ENCODE data around the gene PJA2.
A peak's percentile ranks its signal among the peaks of the same experiment; 100 is the strongest.

PJA2 gene

DNA sequence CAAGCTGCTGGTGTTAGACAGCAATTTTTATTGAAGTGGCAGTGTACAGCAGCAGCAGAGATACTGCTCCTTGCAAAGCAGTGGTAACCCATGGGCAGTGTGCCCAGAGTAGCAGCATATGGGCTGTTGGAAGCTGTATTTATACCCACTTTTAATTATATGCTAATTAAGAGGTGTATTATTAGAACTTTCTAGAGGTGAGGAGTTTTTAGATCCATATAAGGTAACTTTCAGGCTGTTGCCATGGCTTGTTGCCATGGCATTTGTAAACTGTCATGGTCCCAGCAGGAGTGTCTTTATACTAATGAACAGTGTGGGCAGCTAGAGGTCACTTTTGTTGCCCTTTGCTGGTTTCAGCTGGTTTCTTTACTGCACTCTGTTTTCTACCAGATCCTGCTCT lies 3.7 kb upstream of the PJA2 start:
- no peak overlapping the region for H3K4me3 Mint-ChIP-seq

DNA sequence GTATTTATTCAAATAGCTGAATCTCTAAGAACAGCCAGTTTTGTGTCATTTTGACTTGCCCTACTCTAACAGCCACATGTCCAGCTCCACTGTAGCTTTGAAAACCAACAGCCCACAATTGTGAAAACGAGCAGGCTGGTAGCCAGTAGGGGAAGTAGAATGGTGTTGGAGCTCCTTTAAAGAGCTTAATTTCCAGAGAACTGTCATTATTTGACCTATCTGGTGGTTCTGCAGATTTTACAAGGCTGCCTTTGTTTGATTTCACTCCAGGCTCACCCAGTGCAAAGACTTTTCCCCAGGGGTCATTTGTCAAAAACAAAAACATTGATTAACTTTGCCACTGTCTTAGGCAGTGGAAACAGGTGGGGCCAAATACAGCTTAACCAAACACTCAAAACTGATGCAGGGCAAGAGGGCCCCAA lies 3.2 kb upstream of the PJA2 start:
- ATAC-seq = no peak
- peaks cover 10% of the 10 kb centered on the region for H3K36me3 Mint-ChIP-seq
- H3K4me1 Mint-ChIP-seq = peaks cover 8% of the 10 kb centered on the region
- no peak overlapping the region for H3K27ac Mint-ChIP-seq
- no peaks in the 10 kb centered on the region for H3K27me3 Mint-ChIP-seq
- peaks cover 7% of the 10 kb centered on the region for H3K9me3 Mint-ChIP-seq
- H3K4me3 Mint-ChIP-seq = no peak overlapping the region

More for the DNA sequence above, 3.7 kb upstream of the PJA2 start:
- peaks cover 7% of the 10 kb centered on the region for H3K9me3 Mint-ChIP-seq
- H3K36me3 Mint-ChIP-seq = peaks cover 10% of the 10 kb centered on the region
- no peaks in the 10 kb centered on the region for H3K27me3 Mint-ChIP-seq
- H3K4me1 Mint-ChIP-seq = peaks cover 7% of the 10 kb centered on the region
- H3K27ac Mint-ChIP-seq = peak overlapping the region; percentile 4
- ATAC-seq = no peak

DNA sequence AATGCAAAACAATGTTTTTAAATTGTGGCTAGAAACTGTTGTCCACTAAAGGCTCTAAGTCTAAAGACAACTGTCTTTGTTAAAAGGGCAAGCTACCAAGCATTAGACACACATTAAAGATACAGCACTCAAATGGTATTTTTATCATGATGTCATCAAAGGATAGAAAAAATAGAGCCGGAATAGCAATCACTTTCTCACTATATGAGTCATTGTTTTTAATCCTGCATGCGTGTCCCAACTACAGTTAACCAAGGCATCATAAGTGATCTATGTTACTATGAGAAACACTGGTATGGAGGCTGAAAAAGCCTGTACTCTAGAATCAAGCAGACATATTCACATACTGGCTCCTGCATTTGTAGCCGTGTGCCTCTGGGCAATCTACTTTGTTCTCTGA lies 1.9 kb upstream of the PJA2 start:
- Mint-ChIP-seq H3K4me1 (peaks cover 19% of the 10 kb centered on the region), H3K4me3 (no peak overlapping the region), H3K36me3 (peaks cover 10% of the 10 kb centered on the region), H3K27ac (no peak overlapping the region), H3K27me3 (no peaks in the 10 kb centered on the region), H3K9me3 (peaks cover 7% of the 10 kb centered on the region)
- ATAC-seq = no peak

DNA sequence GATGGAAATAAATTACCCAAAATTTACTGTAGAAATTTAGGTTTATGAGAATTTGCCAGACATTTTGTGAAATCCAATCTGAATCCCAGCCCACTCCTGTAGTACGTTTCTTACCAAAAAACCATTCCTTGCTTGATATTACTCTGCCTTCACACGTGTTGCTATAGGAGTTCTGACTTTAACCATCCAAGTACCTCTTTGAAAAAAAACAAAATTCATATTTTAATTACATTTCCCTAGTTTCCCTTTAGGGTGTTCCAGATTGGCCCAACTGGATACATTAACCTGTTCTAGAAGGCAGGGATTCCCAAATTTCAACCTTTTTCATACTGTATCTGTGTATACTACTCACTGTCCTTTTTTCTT lies 1.4 kb upstream of the PJA2 start:
- peak overlapping the region; percentile 98 for H3K27ac Mint-ChIP-seq
- no peak for ATAC-seq
- peaks cover 10% of the 10 kb centered on the region for H3K36me3 Mint-ChIP-seq
- H3K9me3 Mint-ChIP-seq = peaks cover 7% of the 10 kb centered on the region
- H3K4me3 Mint-ChIP-seq = peak overlapping the region; percentile 95
- no peaks in the 10 kb centered on the region for H3K27me3 Mint-ChIP-seq
- H3K4me1 Mint-ChIP-seq = peaks cover 24% of the 10 kb centered on the region

DNA sequence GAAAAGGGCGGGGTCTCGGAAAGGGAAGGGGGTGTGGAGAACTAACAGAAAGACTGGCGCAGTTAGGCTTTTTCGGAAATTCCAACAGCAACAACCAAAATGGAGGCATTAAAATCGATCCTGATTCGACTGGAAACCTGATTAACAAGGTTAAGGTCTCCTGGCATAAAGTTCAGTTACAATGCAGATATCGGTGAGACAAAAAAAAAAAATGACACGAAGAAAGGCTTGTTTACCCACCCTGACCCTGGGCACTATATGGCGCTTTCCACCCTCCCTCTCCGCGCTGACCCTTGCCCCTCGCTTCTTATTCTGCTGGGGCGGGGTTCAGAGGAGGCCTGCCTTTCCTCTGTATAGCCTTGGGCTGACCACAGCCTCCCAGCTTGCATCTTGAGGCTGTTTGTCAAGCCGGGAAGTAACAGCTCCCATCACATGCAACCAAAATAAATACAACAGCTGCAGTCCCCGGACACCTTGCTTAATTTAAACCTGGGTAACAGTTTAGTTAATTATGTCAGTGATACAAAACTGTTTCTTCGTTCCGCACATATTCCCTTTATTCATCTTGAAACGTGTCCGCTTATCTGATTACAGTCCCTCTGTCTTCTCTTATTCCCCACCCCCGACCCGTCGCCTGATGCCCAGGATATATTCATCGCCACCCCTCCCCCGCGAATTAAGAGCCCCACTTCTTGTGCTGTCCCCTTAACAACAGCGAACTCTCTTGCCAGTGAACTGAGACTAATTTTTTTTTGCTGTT lies 795 bp upstream of the PJA2 start:
- Mint-ChIP-seq H3K27ac (peak overlapping the region; percentile 98), H3K4me3 (peak overlapping the region; percentile 95), H3K9me3 (peaks cover 7% of the 10 kb centered on the region), H3K27me3 (no peaks in the 10 kb centered on the region), H3K36me3 (peaks cover 10% of the 10 kb centered on the region), H3K4me1 (peaks cover 30% of the 10 kb centered on the region)
- peak; percentile 17 for ATAC-seq

DNA sequence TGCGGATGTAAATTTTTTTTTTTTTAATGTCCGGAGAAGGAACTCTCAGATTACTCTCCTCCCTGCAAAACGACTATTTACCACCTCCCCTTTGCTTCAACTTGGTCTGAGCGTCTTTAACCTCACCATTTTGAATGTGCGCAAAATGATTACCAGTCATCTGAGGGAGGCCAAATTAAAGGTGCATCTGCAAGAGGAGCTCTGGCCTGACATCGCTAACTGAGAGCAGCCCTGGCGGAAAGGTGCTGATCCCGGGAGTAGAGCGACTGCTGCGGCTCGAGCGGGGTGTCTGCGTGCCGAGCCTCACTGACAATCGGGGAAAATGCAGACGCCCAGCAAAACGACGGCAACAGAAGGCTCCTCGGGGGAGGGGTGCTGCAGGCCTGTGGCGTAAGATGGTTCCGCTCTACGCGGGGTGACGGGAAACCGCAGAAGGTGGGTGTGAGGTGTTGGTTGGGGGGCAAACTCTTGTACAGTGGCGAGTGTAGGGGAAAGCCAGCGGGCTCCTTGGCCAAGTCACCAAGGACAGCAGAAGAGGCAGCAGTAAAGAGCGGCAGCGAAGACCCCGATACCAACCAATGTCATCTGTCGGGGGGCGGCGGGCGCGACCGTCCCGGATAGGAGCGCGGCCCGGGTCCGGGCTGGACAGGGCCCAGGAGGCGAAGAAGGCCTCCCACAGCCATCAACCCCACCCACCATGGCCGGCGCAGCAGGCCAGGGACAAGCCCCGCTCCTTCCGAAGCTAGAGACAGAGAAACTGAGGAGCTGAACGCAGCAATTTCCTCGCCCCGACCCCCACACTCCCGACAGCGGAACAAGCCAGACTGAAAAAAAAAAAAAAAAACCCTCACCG lies 557 bp downstream of the PJA2 start:
- ATAC-seq = peak; percentile 71
- peaks cover 4% of the 10 kb centered on the region for H3K9me3 Mint-ChIP-seq
- peaks cover 6% of the 10 kb centered on the region for H3K36me3 Mint-ChIP-seq
- H3K4me3 Mint-ChIP-seq = peak overlapping the region; percentile 95
- no peaks in the 10 kb centered on the region for H3K27me3 Mint-ChIP-seq
- H3K27ac Mint-ChIP-seq = peak overlapping the region; percentile 98
- H3K4me1 Mint-ChIP-seq = peaks cover 33% of the 10 kb centered on the region

DNA sequence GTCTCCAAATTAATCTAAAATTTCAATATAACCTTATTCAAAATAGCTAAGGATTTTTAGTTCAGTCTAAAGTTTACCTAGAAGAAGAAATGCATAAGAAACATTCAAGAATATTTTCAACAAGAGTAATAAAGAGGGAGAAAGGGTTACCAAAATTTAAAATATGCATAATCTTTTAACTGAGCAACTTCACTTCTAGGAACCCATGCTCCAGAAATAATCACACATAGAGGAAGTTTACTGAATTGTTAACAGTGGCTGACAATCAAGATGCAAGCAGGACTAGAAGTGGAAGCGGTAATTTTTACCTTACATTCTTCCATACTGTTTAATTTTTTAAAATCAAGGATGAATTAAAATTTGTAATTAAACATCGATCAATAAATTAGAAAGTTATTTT lies 1.9 kb downstream of the PJA2 start:
- Mint-ChIP-seq H3K27ac (peak overlapping the region; percentile 98), H3K4me1 (peaks cover 42% of the 10 kb centered on the region), H3K4me3 (peak overlapping the region; percentile 95), H3K9me3 (no peaks in the 10 kb centered on the region), H3K27me3 (no peaks in the 10 kb centered on the region), H3K36me3 (peaks cover 11% of the 10 kb centered on the region)
- ATAC-seq = no peak

DNA sequence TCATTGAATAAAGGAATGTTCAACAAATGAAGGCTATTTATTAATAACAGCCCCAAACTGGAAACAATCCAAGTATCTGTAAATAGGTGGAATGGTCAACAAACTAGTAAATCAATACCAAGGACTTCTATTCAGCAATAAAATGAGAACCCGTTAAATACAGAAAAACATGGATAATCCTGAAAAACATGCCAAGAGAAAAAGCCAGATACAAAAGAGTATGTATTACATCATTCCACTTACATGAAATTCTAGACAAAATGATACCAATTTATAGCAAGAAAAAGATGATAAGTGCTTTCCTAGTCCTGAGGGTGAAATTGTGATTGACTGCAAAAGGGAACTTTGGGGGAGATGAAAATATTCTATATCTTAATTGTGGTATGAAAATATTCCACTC lies 3.1 kb downstream of the PJA2 start:
- H3K4me3 Mint-ChIP-seq = no peak overlapping the region
- peaks cover 54% of the 10 kb centered on the region for H3K4me1 Mint-ChIP-seq
- no peak for ATAC-seq
- no peaks in the 10 kb centered on the region for H3K9me3 Mint-ChIP-seq
- H3K36me3 Mint-ChIP-seq = peaks cover 15% of the 10 kb centered on the region
- H3K27me3 Mint-ChIP-seq = no peaks in the 10 kb centered on the region
- no peak overlapping the region for H3K27ac Mint-ChIP-seq

DNA sequence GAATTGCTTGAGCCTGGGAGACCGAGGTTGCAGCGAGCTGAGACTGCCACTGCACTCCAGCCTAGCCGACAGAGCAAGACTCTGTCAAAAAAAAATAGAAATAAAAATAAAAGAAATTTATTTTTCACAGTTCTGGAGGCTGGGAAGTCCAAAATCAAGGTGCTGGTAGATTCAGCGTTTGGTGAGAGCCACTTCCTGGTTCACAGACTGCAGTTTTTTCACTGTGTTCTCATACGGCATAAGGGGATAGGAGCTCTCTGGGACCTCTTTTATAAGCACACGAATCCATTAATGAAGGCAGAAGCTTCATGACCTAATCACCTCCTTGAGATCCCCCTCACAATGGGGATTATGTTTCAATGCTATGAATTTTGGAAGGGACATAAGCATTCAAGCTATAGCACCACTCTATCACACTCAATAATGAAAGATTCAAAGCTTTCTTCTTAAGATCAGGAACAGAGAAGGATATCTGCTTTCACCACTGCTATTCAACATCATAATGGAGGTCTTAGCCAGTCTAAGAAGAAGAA lies 5.3 kb downstream of the PJA2 start:
- Mint-ChIP-seq H3K4me3 (no peak overlapping the region), H3K27me3 (no peaks in the 10 kb centered on the region), H3K9me3 (no peaks in the 10 kb centered on the region), H3K4me1 (peaks cover 65% of the 10 kb centered on the region), H3K36me3 (peaks cover 21% of the 10 kb centered on the region), H3K27ac (no peak overlapping the region)
- ATAC-seq = no peak

DNA sequence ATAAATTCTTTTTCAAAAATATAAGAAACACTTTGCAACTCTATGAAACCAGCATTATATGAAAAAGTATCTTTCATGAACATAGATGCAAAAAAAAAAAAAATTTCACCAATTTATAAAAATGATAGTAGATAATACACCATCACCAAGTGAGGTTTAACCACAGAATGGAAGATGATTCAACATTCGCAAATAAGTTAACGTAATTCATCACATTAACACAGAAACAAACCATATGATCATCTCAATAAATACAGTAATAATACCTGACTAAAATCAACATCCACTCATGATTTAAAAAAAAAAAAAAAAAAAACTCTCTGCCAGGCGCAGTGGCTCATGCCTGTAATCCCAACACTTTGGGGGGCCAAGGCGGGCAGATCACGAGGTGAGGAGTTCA lies 6.3 kb downstream of the PJA2 start:
- peaks cover 72% of the 10 kb centered on the region for H3K4me1 Mint-ChIP-seq
- H3K4me3 Mint-ChIP-seq = no peak overlapping the region
- peaks cover 25% of the 10 kb centered on the region for H3K36me3 Mint-ChIP-seq
- no peaks in the 10 kb centered on the region for H3K27me3 Mint-ChIP-seq
- ATAC-seq = no peak
- H3K9me3 Mint-ChIP-seq = no peaks in the 10 kb centered on the region
- H3K27ac Mint-ChIP-seq = no peak overlapping the region

DNA sequence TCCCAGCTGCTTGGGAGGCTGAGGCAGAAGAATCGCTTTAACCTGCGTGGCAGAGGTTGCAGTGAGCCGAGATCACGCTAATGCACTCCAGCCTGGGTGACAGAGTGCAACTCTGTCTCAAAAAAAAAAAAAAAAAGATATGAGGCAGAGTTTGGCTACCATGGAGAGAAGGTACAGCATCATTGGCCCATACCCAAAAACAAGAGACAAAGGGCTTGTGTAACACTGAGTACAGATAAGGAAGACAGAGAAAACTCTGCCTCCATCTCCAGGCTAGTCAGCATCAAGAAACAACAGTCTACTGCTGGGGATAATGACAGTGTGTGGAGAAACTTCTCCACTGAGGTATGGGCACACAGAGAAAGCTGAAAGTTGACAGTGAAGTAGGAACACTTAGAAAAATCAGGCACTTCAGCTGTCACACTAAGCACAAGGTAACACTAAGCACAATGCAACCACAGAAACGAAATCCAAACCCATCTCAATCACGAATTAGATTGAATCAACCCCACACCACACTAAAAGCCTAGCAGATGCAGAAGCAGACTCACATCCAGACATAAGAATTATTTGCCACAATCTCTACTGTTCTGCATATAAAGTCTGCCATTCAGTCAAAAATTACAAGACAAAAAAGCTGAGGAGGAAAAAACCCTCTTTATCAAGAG lies 10.5 kb downstream of the PJA2 start:
- no peak overlapping the region for H3K27ac Mint-ChIP-seq
- ATAC-seq = no peak
- no peaks in the 10 kb centered on the region for H3K27me3 Mint-ChIP-seq
- no peaks in the 10 kb centered on the region for H3K9me3 Mint-ChIP-seq
- H3K36me3 Mint-ChIP-seq = peaks cover 35% of the 10 kb centered on the region
- H3K4me3 Mint-ChIP-seq = no peak overlapping the region
- H3K4me1 Mint-ChIP-seq = peaks cover 57% of the 10 kb centered on the region

DNA sequence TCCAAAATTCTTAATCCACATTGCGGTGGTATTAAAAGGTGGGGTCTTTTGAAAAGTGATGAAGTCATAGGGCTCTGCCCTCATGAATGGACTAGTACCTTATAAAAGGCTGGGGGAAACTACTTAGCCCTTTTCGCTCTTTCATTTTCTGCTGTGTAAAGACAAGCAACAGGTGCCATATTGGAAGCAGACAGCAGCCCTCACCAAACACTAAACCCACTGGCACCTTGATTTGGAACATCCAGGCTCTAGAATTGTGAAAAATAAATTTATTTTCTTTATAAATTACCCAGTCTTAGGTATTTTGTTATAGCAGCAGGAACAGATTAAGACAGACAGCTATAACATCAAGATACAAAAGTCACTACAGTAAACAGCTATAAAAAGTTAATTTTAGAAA lies 12.8 kb downstream of the PJA2 start:
- no peak overlapping the region for H3K4me3 Mint-ChIP-seq
- no peaks in the 10 kb centered on the region for H3K27me3 Mint-ChIP-seq
- no peak overlapping the region for H3K27ac Mint-ChIP-seq
- peaks cover 27% of the 10 kb centered on the region for H3K36me3 Mint-ChIP-seq
- peaks cover 55% of the 10 kb centered on the region for H3K4me1 Mint-ChIP-seq
- no peak for ATAC-seq
- H3K9me3 Mint-ChIP-seq = no peaks in the 10 kb centered on the region

DNA sequence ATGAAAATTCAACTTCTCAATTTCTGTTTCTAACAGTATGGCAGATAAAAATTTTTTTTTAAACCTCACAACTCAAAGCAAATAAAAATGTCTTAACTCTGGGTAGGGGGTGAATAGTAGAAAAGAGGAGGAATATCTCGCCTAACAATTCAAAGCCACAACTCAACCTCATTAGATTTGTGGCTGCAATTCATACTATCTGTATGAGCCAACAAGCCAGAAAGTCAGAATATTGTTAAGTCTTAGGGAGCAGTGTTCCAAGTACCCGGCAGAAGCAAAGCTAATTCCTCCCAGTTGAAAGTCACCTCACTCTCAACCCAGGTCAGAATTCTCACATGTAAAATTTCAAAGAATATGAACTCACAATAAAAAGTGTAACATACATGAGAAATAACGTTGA lies 15.0 kb downstream of the PJA2 start:
- H3K36me3 Mint-ChIP-seq = peaks cover 46% of the 10 kb centered on the region
- no peak for ATAC-seq
- H3K27ac Mint-ChIP-seq = no peak overlapping the region
- H3K4me3 Mint-ChIP-seq = no peak overlapping the region
- H3K9me3 Mint-ChIP-seq = no peaks in the 10 kb centered on the region
- peaks cover 60% of the 10 kb centered on the region for H3K4me1 Mint-ChIP-seq
- H3K27me3 Mint-ChIP-seq = no peaks in the 10 kb centered on the region

DNA sequence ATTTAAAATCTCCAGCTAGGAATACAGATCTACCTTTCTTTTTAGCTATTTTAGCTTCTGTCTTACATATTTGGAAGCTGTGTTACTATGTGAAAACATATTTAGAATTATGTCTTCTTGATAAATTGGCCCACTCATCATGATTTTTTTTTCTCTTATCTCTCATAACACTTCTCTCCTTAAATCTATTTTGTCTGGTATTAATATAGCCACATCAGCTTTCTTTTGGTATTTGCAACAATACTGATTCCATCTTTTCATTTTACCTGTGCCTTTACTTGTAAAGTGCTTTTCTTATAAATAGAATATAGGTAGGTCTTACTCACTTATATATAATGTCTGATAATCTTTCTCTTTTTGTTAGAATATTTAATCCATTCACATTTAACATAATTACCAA lies 19.6 kb downstream of the PJA2 start:
- H3K27me3 Mint-ChIP-seq = no peaks in the 10 kb centered on the region
- no peaks in the 10 kb centered on the region for H3K9me3 Mint-ChIP-seq
- peaks cover 84% of the 10 kb centered on the region for H3K4me1 Mint-ChIP-seq
- peaks cover 34% of the 10 kb centered on the region for H3K36me3 Mint-ChIP-seq
- ATAC-seq = no peak
- no peak overlapping the region for H3K4me3 Mint-ChIP-seq
- H3K27ac Mint-ChIP-seq = no peak overlapping the region

DNA sequence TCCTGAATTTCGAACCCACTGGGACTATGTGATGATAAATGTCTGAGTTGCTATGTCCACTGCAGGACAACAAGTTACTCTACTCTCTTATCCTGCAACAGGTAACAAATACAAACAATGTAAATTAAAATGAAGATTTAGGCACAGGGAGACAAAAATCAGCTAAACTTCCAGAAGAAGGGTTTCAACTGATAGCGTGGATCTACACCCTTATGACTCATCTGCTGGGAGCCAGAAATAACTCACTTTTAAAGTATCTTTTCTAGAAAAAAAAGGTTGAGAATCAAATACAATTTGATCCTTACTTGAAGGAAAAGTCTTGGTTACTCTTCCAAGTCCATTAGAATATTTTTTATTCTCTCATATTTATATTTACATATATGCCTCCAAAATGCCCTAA lies 21.4 kb downstream of the PJA2 start:
- H3K36me3 Mint-ChIP-seq = peaks cover 36% of the 10 kb centered on the region
- H3K27me3 Mint-ChIP-seq = no peaks in the 10 kb centered on the region
- H3K27ac Mint-ChIP-seq = no peak overlapping the region
- H3K4me3 Mint-ChIP-seq = no peak overlapping the region
- peaks cover 79% of the 10 kb centered on the region for H3K4me1 Mint-ChIP-seq
- no peaks in the 10 kb centered on the region for H3K9me3 Mint-ChIP-seq
- ATAC-seq = no peak
